IPS-18a (cell line): Measurements from ENCODE around the gene TMEM45B.
"Not testable (repeated sequence)": the region's sequence is repeated elsewhere in the genome, so short reads cannot be mapped to it uniquely, and the experiment has no call there.

Experiments
- H3K27ac ChIP-seq: one replicate; pipeline ENCODE4 v1.5.1; 2013; ENCODE audit warnings: low read length
- H3K27me3 ChIP-seq: one replicate; pipeline ENCODE4 v1.6.1; 2013; ENCODE audit warnings: mild to moderate bottlenecking, low read length; ENCODE audit not compliant: control insufficient read depth, insufficient read depth
- H3K36me3 ChIP-seq: one replicate; pipeline ENCODE4 v1.6.1; 2013; ENCODE audit warnings: low read depth, low read length; ENCODE audit not compliant: control insufficient read depth
- H3K4me1 ChIP-seq: one replicate; pipeline ENCODE4 v1.6.1; 2013; ENCODE audit warnings: low read depth, low read length; ENCODE audit not compliant: control insufficient read depth
- H3K4me3 ChIP-seq: one replicate; pipeline ENCODE4 v1.5.1; 2013; ENCODE audit warnings: low read length
- H3K9ac ChIP-seq: one replicate; pipeline ENCODE4 v1.6.1; 2013; ENCODE audit warnings: mild to moderate bottlenecking, low read length, moderate library complexity
- H3K9me3 ChIP-seq: one replicate; pipeline ENCODE4 v1.6.1; 2013; ENCODE audit warnings: low read depth, low read length; ENCODE audit not compliant: control insufficient read depth

TMEM45B gene

GRCh38 chr11:129833260-129833659 lies 17.6 kb downstream of the TMEM45B start:
- H3K9ac ChIP-seq, H3K36me3 ChIP-seq, H3K27me3 ChIP-seq, H3K27ac ChIP-seq, H3K9me3 ChIP-seq, H3K4me3 ChIP-seq, H3K4me1 ChIP-seq: not testable (repeated sequence)

DNA sequence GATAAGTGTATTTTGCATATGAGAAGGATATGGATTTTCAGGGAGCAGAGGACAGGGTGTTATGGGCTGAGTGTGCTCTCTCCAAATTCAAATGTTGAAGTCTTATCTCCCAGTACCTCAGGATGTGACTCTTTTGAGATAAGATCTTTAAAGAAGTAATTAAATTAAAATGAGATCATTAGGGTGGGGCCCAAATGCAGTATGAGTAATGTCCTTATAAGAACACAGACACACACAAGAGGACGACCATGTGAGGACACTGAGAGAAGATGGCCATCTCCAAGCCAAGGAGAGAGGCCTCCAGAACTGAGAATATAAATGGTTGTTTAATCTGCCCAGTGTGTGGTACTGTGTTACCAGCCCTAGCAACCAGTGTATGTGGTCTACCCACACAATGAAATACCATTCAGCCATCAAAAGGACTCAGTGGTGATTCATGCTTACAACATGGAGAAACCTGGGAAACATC lies 20.8 kb downstream of the TMEM45B start:
- not testable (repeated sequence) for H3K36me3 ChIP-seq, H3K27ac ChIP-seq, H3K4me1 ChIP-seq, H3K9me3 ChIP-seq, H3K27me3 ChIP-seq, H3K4me3 ChIP-seq, H3K9ac ChIP-seq

- Histone ChIP-seq H3K27me3 (no peaks in the 10 kb centered on the region), H3K9me3 (no peaks in the 10 kb centered on the region), H3K4me3 (no peak overlapping the region), H3K27ac (no peak overlapping the region), H3K4me1 (no peaks in the 10 kb centered on the region), H3K36me3 (no peaks in the 10 kb centered on the region), H3K9ac (no peak overlapping the region)
Measured at GRCh38 chr11:129836979-129837378, 21.3 kb downstream of the TMEM45B start.

GRCh38 chr11:129840236-129840635 lies 24.6 kb downstream of the TMEM45B start:
- no peaks in the 10 kb centered on the region for H3K9me3 ChIP-seq
- no peak overlapping the region for H3K27ac ChIP-seq
- H3K36me3 ChIP-seq, result no peaks in the 10 kb centered on the region
- no peak overlapping the region for H3K9ac ChIP-seq
- H3K4me1 ChIP-seq, result no peaks in the 10 kb centered on the region
- H3K27me3 ChIP-seq, result no peaks in the 10 kb centered on the region
- no peak overlapping the region for H3K4me3 ChIP-seq

GRCh38 chr11:129842138-129842537 lies 26.5 kb downstream of the TMEM45B start:
- H3K27me3 ChIP-seq, result no peaks in the 10 kb centered on the region
- H3K4me1 ChIP-seq, result no peaks in the 10 kb centered on the region
- no peak overlapping the region for H3K27ac ChIP-seq

GRCh38 chr11:129846508-129847335 lies 31.1 kb downstream of the TMEM45B start:
- Histone ChIP-seq H3K27ac (no peak overlapping the region), H3K9me3 (no peaks in the 10 kb centered on the region), H3K4me1 (no peaks in the 10 kb centered on the region), H3K9ac (no peak overlapping the region), H3K36me3 (no peaks in the 10 kb centered on the region), H3K4me3 (no peak overlapping the region), H3K27me3 (no peaks in the 10 kb centered on the region)

More at GRCh38 chr11:129842138-129842537, 26.5 kb downstream of the TMEM45B start:
- no peak overlapping the region for H3K4me3 ChIP-seq
- H3K9ac ChIP-seq, result no peak overlapping the region
- no peaks in the 10 kb centered on the region for H3K9me3 ChIP-seq
- H3K36me3 ChIP-seq, result no peaks in the 10 kb centered on the region

DNA sequence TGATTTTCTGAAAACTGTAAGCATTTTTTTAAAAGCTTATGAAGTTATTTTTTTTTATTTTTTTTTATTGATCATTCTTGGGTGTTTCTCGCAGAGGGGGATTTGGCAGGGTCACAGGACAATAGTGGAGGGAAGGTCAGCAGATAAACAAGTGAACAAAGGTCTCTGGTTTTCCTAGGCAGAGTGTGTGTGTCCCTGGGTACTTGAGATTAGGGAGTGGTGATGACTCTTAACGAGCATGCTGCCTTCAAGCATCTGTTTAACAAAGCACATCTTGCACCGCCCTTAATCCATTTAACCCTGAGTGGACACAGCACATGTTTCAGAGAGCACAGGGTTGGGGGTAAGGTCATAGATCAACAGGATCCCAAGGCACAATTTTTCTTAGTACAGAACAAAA lies 31.7 kb downstream of the TMEM45B start:
- not testable (repeated sequence) for H3K4me1 ChIP-seq, H3K4me3 ChIP-seq, H3K27ac ChIP-seq, H3K27me3 ChIP-seq, H3K9me3 ChIP-seq, H3K9ac ChIP-seq, H3K36me3 ChIP-seq

GRCh38 chr11:129849447-129850130 lies 33.9 kb downstream of the TMEM45B start:
- no peak overlapping the region for H3K9ac ChIP-seq
- H3K27me3 ChIP-seq, result no peaks in the 10 kb centered on the region
- no peaks in the 10 kb centered on the region for H3K9me3 ChIP-seq
- no peak overlapping the region for H3K4me3 ChIP-seq
- no peaks in the 10 kb centered on the region for H3K36me3 ChIP-seq
- H3K27ac ChIP-seq, result no peak overlapping the region
- H3K4me1 ChIP-seq, result no peaks in the 10 kb centered on the region

- H3K9me3 ChIP-seq, result no peaks in the 10 kb centered on the region
- no peaks in the 10 kb centered on the region for H3K36me3 ChIP-seq
- H3K4me3 ChIP-seq, result no peak overlapping the region
- H3K9ac ChIP-seq, result no peak overlapping the region
- H3K4me1 ChIP-seq, result no peaks in the 10 kb centered on the region
- H3K27ac ChIP-seq, result no peak overlapping the region
- no peaks in the 10 kb centered on the region for H3K27me3 ChIP-seq
Measured at GRCh38 chr11:129852125-129852740, 36.6 kb downstream of the TMEM45B start.

GRCh38 chr11:129853518-129854231 lies 38.0 kb downstream of the TMEM45B start:
- H3K27ac ChIP-seq, result no peak overlapping the region
- H3K27me3 ChIP-seq, result no peaks in the 10 kb centered on the region
- H3K36me3 ChIP-seq, result no peaks in the 10 kb centered on the region
- H3K9me3 ChIP-seq, result no peaks in the 10 kb centered on the region
- H3K4me1 ChIP-seq, result no peaks in the 10 kb centered on the region
- no peak overlapping the region for H3K9ac ChIP-seq
- no peak overlapping the region for H3K4me3 ChIP-seq

DNA sequence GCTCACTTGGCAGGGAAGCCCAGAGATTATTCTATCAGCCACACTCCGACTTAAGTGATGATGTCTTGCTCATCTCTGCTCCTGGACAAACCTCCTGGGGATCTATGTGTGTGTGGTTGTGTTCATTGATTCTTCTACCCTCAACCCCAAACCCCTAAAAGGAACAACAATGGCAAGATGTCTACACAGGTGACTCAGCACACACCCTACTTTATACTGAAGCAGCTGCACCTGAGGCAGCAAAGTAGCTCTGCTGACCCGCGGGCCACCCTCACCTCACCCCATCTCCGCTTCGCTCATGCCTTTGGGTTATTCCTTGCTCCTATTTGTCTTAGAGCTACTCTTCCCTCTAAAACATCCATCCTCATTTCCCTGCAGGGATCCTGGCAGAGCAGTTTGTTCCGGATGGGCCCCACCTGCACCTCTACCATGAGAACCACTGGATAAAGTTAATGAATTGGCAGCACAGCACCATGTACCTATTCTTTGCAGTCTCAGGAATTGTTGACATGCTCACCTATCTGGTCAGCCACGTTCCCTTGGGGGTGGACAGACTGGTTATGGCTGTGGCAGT lies 38.7 kb downstream of the TMEM45B start:
- no peak overlapping the region for H3K9ac ChIP-seq
- H3K27me3 ChIP-seq, result no peaks in the 10 kb centered on the region
- no peaks in the 10 kb centered on the region for H3K9me3 ChIP-seq
- no peak overlapping the region for H3K27ac ChIP-seq
- peaks cover 4% of the 10 kb centered on the region for H3K36me3 ChIP-seq
- no peaks in the 10 kb centered on the region for H3K4me1 ChIP-seq
- no peak overlapping the region for H3K4me3 ChIP-seq
